Lung (tissue), 12 donors: ENCODE data around the gene CELF5. TPM values are rescaled to one million over a fixed set of nuclear protein-coding genes. Genes with fewer than 3 reads are reported as not detected.

Source experiments
- ATAC-seq: fragments of 200-7000 bp; cut with Tn5 transposase; one replicate; pipeline ENCODE4 v1.9.1; 2020; ENCODE audit warnings: moderate number of reproducible peaks; ENCODE audit not compliant: insufficient read depth, low FRiP score
- DNase-seq, 3 donors: peaks; one replicate each; pipeline ENCODE4 v3.0.0-alpha.2; 2013 to 2017
- H3K27ac ChIP-seq, 2 donors: one replicate each; pipeline ENCODE4 v1.5.1; 2013; ENCODE audit warnings: mild to moderate bottlenecking in 2 of 2, moderate library complexity in 2 of 2, control low read depth in 1 of 2, inconsistent platforms in 1 of 2, low read depth in 1 of 2, low read length in 1 of 2
- H3K27me3 ChIP-seq, 3 donors: one replicate each; pipeline ENCODE4 v1.5.1; 2013; ENCODE audit warnings: low read length in 2 of 3; ENCODE audit not compliant: control insufficient read depth in 3 of 3, insufficient read depth in 3 of 3
- H3K36me3 ChIP-seq, 4 donors: one replicate each; pipeline ENCODE4 v1.5.1; 2013; ENCODE audit warnings: low read length in 4 of 4, mild to moderate bottlenecking in 1 of 4, moderate library complexity in 1 of 4; ENCODE audit not compliant: control insufficient read depth in 4 of 4, insufficient read depth in 4 of 4
- H3K4me1 ChIP-seq, 5 donors: one replicate each; pipeline ENCODE4 v1.5.1; 2013; ENCODE audit warnings: low read length in 5 of 5, mild to moderate bottlenecking in 2 of 5, moderate library complexity in 1 of 5; ENCODE audit not compliant: control insufficient read depth in 5 of 5, insufficient read depth in 5 of 5
- H3K4me3 ChIP-seq: one replicate; pipeline ENCODE4 v1.5.1; 2013; ENCODE audit warnings: mild to moderate bottlenecking, control low read depth, moderate library complexity
- H3K9ac ChIP-seq, 2 donors: one replicate each; pipeline ENCODE4 v1.5.1; 2013; ENCODE audit warnings: low read length in 2 of 2, control low read depth in 1 of 2; ENCODE audit not compliant: insufficient read depth in 1 of 2
- H3K9me3 ChIP-seq, 4 donors: one replicate each; pipeline ENCODE4 v1.5.1; 2013; ENCODE audit warnings: low read length in 3 of 4, mild to moderate bottlenecking in 1 of 4, moderate library complexity in 1 of 4; ENCODE audit not compliant: control insufficient read depth in 4 of 4, insufficient read depth in 3 of 4
- WGBS, 2 donors: extraction: QIAGEN DNeasy Blood & Tissue Kit; methylation state at CpG; one replicate each; pipeline ENCODE4 v1.1.7; 2013; 5-methylcytosine and 5-hydroxymethylcytosine counted together
- polyA plus RNA-seq, 2 donors: library from polyadenylated mRNA; stranded (reverse); fragments of 200-250 nt; gene quantifications; one replicate each; pipeline ENCODE4 v1.2.1, GENCODE V29; 2013
- total RNA-seq, 2 donors: library from RNA; depleted of rRNA in 1 of 2; stranded (reverse); fragments of >200 nt in 1 of 2; gene quantifications; one replicate each; pipeline ENCODE4 v1.2.1, GENCODE V29; 2014 to 2021
- TF ChIP-seq, protein P1 (sequence below): IDR thresholded peaks from 2 replicates; pipeline ENCODE4 v1.5.1; 2012; ENCODE audit warnings: mild to moderate bottlenecking; ENCODE audit errors: control extremely low read depth, extremely low read depth
- donor health status: control.
- donor health status: control.
- donor health status: Bipolar disorder and iron deficiency.
- donor health status: healthy.
- donor health status: DM: yes; HTN: yes; CAD: no.

The CELF5 gene
- total and polyA plus RNA-seq, 4 donors: 0.08 to 0.14 (median 0.12) TPM; not detected in 1

- Histone ChIP-seq H3K27ac (no peak overlapping the region), H3K36me3 (no peaks in the 10 kb centered on the region), H3K9ac (no peak overlapping the region), H3K4me3 (no peak overlapping the region), H3K4me1 (no peaks in the 10 kb centered on the region), H3K27me3 (peaks cover 0 to 2% (median 0%) of the 10 kb centered on the region in 3 donors), H3K9me3 (peaks cover 0 to 8% (median 0%) of the 10 kb centered on the region in 4 donors)
- TF ChIP-seq, protein P1, sequence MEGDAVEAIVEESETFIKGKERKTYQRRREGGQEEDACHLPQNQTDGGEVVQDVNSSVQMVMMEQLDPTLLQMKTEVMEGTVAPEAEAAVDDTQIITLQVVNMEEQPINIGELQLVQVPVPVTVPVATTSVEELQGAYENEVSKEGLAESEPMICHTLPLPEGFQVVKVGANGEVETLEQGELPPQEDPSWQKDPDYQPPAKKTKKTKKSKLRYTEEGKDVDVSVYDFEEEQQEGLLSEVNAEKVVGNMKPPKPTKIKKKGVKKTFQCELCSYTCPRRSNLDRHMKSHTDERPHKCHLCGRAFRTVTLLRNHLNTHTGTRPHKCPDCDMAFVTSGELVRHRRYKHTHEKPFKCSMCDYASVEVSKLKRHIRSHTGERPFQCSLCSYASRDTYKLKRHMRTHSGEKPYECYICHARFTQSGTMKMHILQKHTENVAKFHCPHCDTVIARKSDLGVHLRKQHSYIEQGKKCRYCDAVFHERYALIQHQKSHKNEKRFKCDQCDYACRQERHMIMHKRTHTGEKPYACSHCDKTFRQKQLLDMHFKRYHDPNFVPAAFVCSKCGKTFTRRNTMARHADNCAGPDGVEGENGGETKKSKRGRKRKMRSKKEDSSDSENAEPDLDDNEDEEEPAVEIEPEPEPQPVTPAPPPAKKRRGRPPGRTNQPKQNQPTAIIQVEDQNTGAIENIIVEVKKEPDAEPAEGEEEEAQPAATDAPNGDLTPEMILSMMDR: no peak
- 68 to 74% methylated on average over 7 of the region's 7 CpGs for WGBS, 2 donors
- DNase-seq: no peak
- no peak for ATAC-seq
These were observed 26.2 kb downstream of the CELF5 start for GRCh38 chr19:3250675-3251074.

- Histone ChIP-seq H3K9me3 (peaks cover 0 to 8% (median 0%) of the 10 kb centered on the region in 4 donors), H3K27ac (no peak overlapping the region), H3K9ac (no peak overlapping the region), H3K4me1 (no peaks in the 10 kb centered on the region), H3K4me3 (no peak overlapping the region), H3K36me3 (no peaks in the 10 kb centered on the region), H3K27me3 (peaks cover 0 to 2% (median 0%) of the 10 kb centered on the region in 3 donors)
- DNase-seq: no peak
- TF ChIP-seq, protein P1: no peak
- ATAC-seq: no peak
- WGBS, 2 donors: 79 to 85% methylated on average over 8 of the region's 8 CpGs
These were observed 26.8 kb downstream of the CELF5 start for GRCh38 chr19:3251229-3251628.

GRCh38 chr19:3252650-3253049, 28.2 kb downstream of the CELF5 start:
- TF ChIP-seq, protein P1: no peak
- 85 to 98% methylated on average over 2 of the region's 2 CpGs for WGBS, 2 donors
- Histone ChIP-seq H3K9me3 (peaks cover 0 to 8% (median 0%) of the 10 kb centered on the region in 4 donors), H3K9ac (no peak overlapping the region), H3K27me3 (peaks cover 0 to 2% (median 0%) of the 10 kb centered on the region in 3 donors), H3K4me1 (no peaks in the 10 kb centered on the region), H3K27ac (no peak overlapping the region), H3K4me3 (no peak overlapping the region), H3K36me3 (no peaks in the 10 kb centered on the region)
- ATAC-seq: no peak
- no peak for DNase-seq

DNA sequence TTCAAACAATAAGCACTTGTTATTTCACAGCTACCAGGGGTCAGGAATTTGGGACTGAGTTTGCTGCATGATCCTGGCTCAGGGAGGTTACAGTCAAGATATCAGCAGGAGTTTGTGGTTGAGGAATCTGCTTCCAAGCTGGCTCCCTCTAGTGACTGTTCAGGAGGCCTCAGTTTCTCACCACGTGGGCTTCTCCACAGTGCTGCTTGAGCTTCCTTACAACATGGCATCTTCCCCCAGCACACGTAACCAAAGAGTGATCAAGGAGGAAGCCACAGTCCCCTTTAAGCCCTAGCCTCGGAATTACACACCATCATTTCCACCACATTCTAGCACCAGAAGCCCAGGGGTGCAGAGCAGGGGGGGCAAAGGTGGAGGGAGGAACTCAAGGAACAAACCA, 28.8 kb downstream of the CELF5 start:
- DNase-seq: no peak
- H3K4me3 ChIP-seq: no peak overlapping the region
- peaks cover 0 to 2% (median 0%) of the 10 kb centered on the region in 3 donors for H3K27me3 ChIP-seq
- no peak overlapping the region for H3K9ac ChIP-seq
- TF ChIP-seq, protein P1: no peak
- H3K4me1 ChIP-seq: no peaks in the 10 kb centered on the region
- H3K36me3 ChIP-seq: no peaks in the 10 kb centered on the region
- H3K27ac ChIP-seq: no peak overlapping the region
- no peak for ATAC-seq
- WGBS, 2 donors: 54 to 58% methylated on average over 3 of the region's 3 CpGs
- H3K9me3 ChIP-seq: peaks cover 0 to 8% (median 0%) of the 10 kb centered on the region in 4 donors
